IPS-18a (cell line): ENCODE results near the gene GLIPR2.
A peak's percentile ranks its signal among the peaks of the same experiment; 100 is the strongest.
"Not testable (repeated sequence)": the region's sequence is repeated elsewhere in the genome, so short reads cannot be mapped to it uniquely, and the experiment has no call there.

ENCODE experiments used
- H3K27ac ChIP-seq: one replicate; pipeline ENCODE4 v1.5.1; 2013; ENCODE audit warnings: low read length
- H3K27me3 ChIP-seq: one replicate; pipeline ENCODE4 v1.6.1; 2013; ENCODE audit warnings: mild to moderate bottlenecking, low read length; ENCODE audit not compliant: control insufficient read depth, insufficient read depth
- H3K36me3 ChIP-seq: one replicate; pipeline ENCODE4 v1.6.1; 2013; ENCODE audit warnings: low read depth, low read length; ENCODE audit not compliant: control insufficient read depth
- H3K4me1 ChIP-seq: one replicate; pipeline ENCODE4 v1.6.1; 2013; ENCODE audit warnings: low read depth, low read length; ENCODE audit not compliant: control insufficient read depth
- H3K4me3 ChIP-seq: one replicate; pipeline ENCODE4 v1.5.1; 2013; ENCODE audit warnings: low read length
- H3K9ac ChIP-seq: one replicate; pipeline ENCODE4 v1.6.1; 2013; ENCODE audit warnings: mild to moderate bottlenecking, low read length, moderate library complexity
- H3K9me3 ChIP-seq: one replicate; pipeline ENCODE4 v1.6.1; 2013; ENCODE audit warnings: low read depth, low read length; ENCODE audit not compliant: control insufficient read depth

GLIPR2 gene

GRCh38 chr9:36136272-36136893 lies at the start of gene GLIPR2:
Gene GLIPR2 (plus strand): TSS chr9:36136733. CDS start chr9:36136779, 46 bp downstream.
- Histone ChIP-seq H3K36me3 (no peaks in the 10 kb centered on the region), H3K9ac (peak within 1 kb of the TSS; percentile 58), H3K4me1 (peaks cover 15% of the 10 kb centered on the region), H3K9me3 (no peaks in the 10 kb centered on the region), H3K27me3 (peaks cover 79% of the 10 kb centered on the region), H3K4me3 (peak within 1 kb of the TSS; percentile 75), H3K27ac (no peak within 1 kb of the TSS)

- not testable (repeated sequence) for H3K9me3 ChIP-seq, H3K4me3 ChIP-seq, H3K4me1 ChIP-seq, H3K36me3 ChIP-seq, H3K27me3 ChIP-seq, H3K9ac ChIP-seq, H3K27ac ChIP-seq
These were observed 49.5 kb upstream of the GLIPR2 start for GRCh38 chr9:36087054-36087453.

GRCh38 chr9:36088020-36088419 lies 48.5 kb upstream of the GLIPR2 start:
- H3K4me3 ChIP-seq, result no peak overlapping the region
- no peak overlapping the region for H3K27ac ChIP-seq
- H3K9me3 ChIP-seq, result no peaks in the 10 kb centered on the region
- H3K36me3 ChIP-seq, result no peaks in the 10 kb centered on the region
- no peak overlapping the region for H3K9ac ChIP-seq
- H3K4me1 ChIP-seq, result peaks cover 14% of the 10 kb centered on the region
- no peaks in the 10 kb centered on the region for H3K27me3 ChIP-seq

GRCh38 chr9:36091026-36091953 lies 45.2 kb upstream of the GLIPR2 start:
- Histone ChIP-seq H3K9ac (no peak overlapping the region), H3K4me1 (peaks cover 22% of the 10 kb centered on the region), H3K9me3 (no peaks in the 10 kb centered on the region), H3K36me3 (no peaks in the 10 kb centered on the region), H3K4me3 (no peak overlapping the region), H3K27me3 (no peaks in the 10 kb centered on the region), H3K27ac (no peak overlapping the region)

GRCh38 chr9:36092014-36092413 lies 44.5 kb upstream of the GLIPR2 start:
- Histone ChIP-seq H3K27me3 (no peaks in the 10 kb centered on the region), H3K4me1 (peaks cover 22% of the 10 kb centered on the region), H3K4me3 (no peak overlapping the region), H3K27ac (no peak overlapping the region), H3K36me3 (no peaks in the 10 kb centered on the region), H3K9me3 (no peaks in the 10 kb centered on the region), H3K9ac (no peak overlapping the region)

- H3K9ac ChIP-seq, result no peak overlapping the region
- no peaks in the 10 kb centered on the region for H3K9me3 ChIP-seq
- H3K36me3 ChIP-seq, result no peaks in the 10 kb centered on the region
- no peak overlapping the region for H3K4me3 ChIP-seq
- H3K27me3 ChIP-seq, result no peaks in the 10 kb centered on the region
- no peak overlapping the region for H3K27ac ChIP-seq
- H3K4me1 ChIP-seq, result peaks cover 22% of the 10 kb centered on the region
These were observed 43.9 kb upstream of the GLIPR2 start for GRCh38 chr9:36092509-36093215.

GRCh38 chr9:36093384-36093783 lies 43.1 kb upstream of the GLIPR2 start:
- Histone ChIP-seq H3K9ac (no peak overlapping the region), H3K9me3 (no peaks in the 10 kb centered on the region), H3K4me1 (peaks cover 22% of the 10 kb centered on the region), H3K27me3 (no peaks in the 10 kb centered on the region), H3K27ac (no peak overlapping the region), H3K4me3 (peak overlapping the region; percentile 32), H3K36me3 (no peaks in the 10 kb centered on the region)

GRCh38 chr9:36099718-36100117 lies 36.8 kb upstream of the GLIPR2 start:
- no peak overlapping the region for H3K9ac ChIP-seq
- H3K9me3 ChIP-seq, result no peaks in the 10 kb centered on the region
- H3K27me3 ChIP-seq, result no peaks in the 10 kb centered on the region
- no peak overlapping the region for H3K27ac ChIP-seq
- no peak overlapping the region for H3K4me3 ChIP-seq
- H3K36me3 ChIP-seq, result no peaks in the 10 kb centered on the region
- H3K4me1 ChIP-seq, result peaks cover 7% of the 10 kb centered on the region

GRCh38 chr9:36100532-36100931 lies 36.0 kb upstream of the GLIPR2 start:
- H3K9ac ChIP-seq, result no peak overlapping the region
- no peak overlapping the region for H3K4me3 ChIP-seq
- H3K27me3 ChIP-seq, result no peaks in the 10 kb centered on the region
- H3K9me3 ChIP-seq, result no peaks in the 10 kb centered on the region
- no peaks in the 10 kb centered on the region for H3K36me3 ChIP-seq
- no peak overlapping the region for H3K27ac ChIP-seq
- peaks cover 7% of the 10 kb centered on the region for H3K4me1 ChIP-seq

GRCh38 chr9:36101916-36102741 lies 34.4 kb upstream of the GLIPR2 start:
- Histone ChIP-seq H3K4me3 (no peak overlapping the region), H3K9me3 (no peaks in the 10 kb centered on the region), H3K27me3 (no peaks in the 10 kb centered on the region), H3K4me1 (peaks cover 7% of the 10 kb centered on the region), H3K27ac (no peak overlapping the region), H3K36me3 (no peaks in the 10 kb centered on the region), H3K9ac (no peak overlapping the region)
